ENCODE data around the gene NCOA4. TPM values are rescaled to one million over a fixed set of nuclear protein-coding genes. Genes with fewer than 3 reads are reported as not detected.

NCOA4 gene
- total and polyA plus RNA-seq, 9 donors: 52.8 to 172 (median 89.4) TPM

GRCh38 chr10:46029461-46030030 lies 877 bp downstream of the NCOA4 start:
- 11 to 22% (median 13%) methylated on average over 6 of the region's 6 CpGs for WGBS, 3 donors
- Histone ChIP-seq H3K4me1 (ENCODE audit: insufficient read depth) (peaks cover 12% of the 10 kb centered on the region), H3K4me3 (peak overlapping the region; percentile 91), H3K9me3 (no peaks in the 10 kb centered on the region), H3K27me3 (no peaks in the 10 kb centered on the region), H3K36me3 (no peaks in the 10 kb centered on the region), H3K27ac (peak overlapping the region in 1 of 2 donors; percentile 79)
- DNase-seq: no peak
- intact Hi-C loops (cut with DNase I): no loop called here
- no peak for TF ChIP-seq CTCF (IDR thresholded peaks at IDR 0.05)
- no peak for TF ChIP-seq EP300 (IDR thresholded peaks at IDR 0.05)
- TF ChIP-seq POLR2A (IDR thresholded peaks at IDR 0.05): no peak

- H3K4me3 ChIP-seq: no peak overlapping the region
- H3K4me1 ChIP-seq (ENCODE audit: insufficient read depth): peaks cover 12% of the 10 kb centered on the region
- WGBS, 3 donors: 29 to 33% (median 29%) methylated on average over 6 of the region's 6 CpGs
- no peak overlapping the region for H3K27ac ChIP-seq
- no peaks in the 10 kb centered on the region for H3K27me3 ChIP-seq
- no peak for TF ChIP-seq POLR2A (IDR thresholded peaks at IDR 0.05)
- TF ChIP-seq CTCF (IDR thresholded peaks at IDR 0.05): peak in 2 of 3 donors; percentile 13 to 15
- no peaks in the 10 kb centered on the region for H3K9me3 ChIP-seq
- H3K36me3 ChIP-seq: no peaks in the 10 kb centered on the region
- intact Hi-C loops (cut with DNase I): no loop called here
- DNase-seq: no peak
Observed at GRCh38 chr10:46028584-46029460, 1.6 kb downstream of the NCOA4 start.

- Histone ChIP-seq H3K4me1 (ENCODE audit: insufficient read depth) (peaks cover 16% of the 10 kb centered on the region), H3K9me3 (no peaks in the 10 kb centered on the region), H3K4me3 (no peak overlapping the region), H3K36me3 (no peaks in the 10 kb centered on the region), H3K27me3 (no peaks in the 10 kb centered on the region), H3K27ac (no peak overlapping the region)
- intact Hi-C loops (cut with DNase I): no loop called here
- no peak for DNase-seq
- TF ChIP-seq POLR2A (IDR thresholded peaks at IDR 0.05): no peak
- TF ChIP-seq EP300 (IDR thresholded peaks at IDR 0.05): no peak
- no peak for TF ChIP-seq CTCF (IDR thresholded peaks at IDR 0.05)
Observed at GRCh38 chr10:46026106-46026505, 4.3 kb downstream of the NCOA4 start.

GRCh38 chr10:46025406-46025805 lies 5.0 kb downstream of the NCOA4 start:
- Histone ChIP-seq H3K36me3 (no peaks in the 10 kb centered on the region), H3K4me1 (ENCODE audit: insufficient read depth) (peaks cover 16% of the 10 kb centered on the region), H3K27ac (no peak overlapping the region), H3K4me3 (no peak overlapping the region), H3K27me3 (no peaks in the 10 kb centered on the region), H3K9me3 (no peaks in the 10 kb centered on the region)
- TF ChIP-seq POLR2A (IDR thresholded peaks at IDR 0.05) (no peak), CTCF (IDR thresholded peaks at IDR 0.05) (no peak), EP300 (IDR thresholded peaks at IDR 0.05) (no peak)
- no peak for DNase-seq
- intact Hi-C loops (cut with DNase I): loop anchor here in 1 of 4 donors (2.0 kb wide), 1 partner anchor 21 kb away; no protein-coding TSS in a partner anchor
- 83 to 88% (median 84%) methylated on average over 2 of the region's 2 CpGs for WGBS, 3 donors

Measured in ovary (tissue), 9 donors.